ENCODE measurements around the gene LAPTM5. TPM values are rescaled to one million over a fixed set of nuclear protein-coding genes. Genes with fewer than 3 reads are reported as not detected.

Gene LAPTM5
- total and polyA plus RNA-seq, 2 donors (not counting 3 experiments of a cell fraction or from before 2014, with no cell fraction given), result 83.4 to 95.2 TPM

DNA sequence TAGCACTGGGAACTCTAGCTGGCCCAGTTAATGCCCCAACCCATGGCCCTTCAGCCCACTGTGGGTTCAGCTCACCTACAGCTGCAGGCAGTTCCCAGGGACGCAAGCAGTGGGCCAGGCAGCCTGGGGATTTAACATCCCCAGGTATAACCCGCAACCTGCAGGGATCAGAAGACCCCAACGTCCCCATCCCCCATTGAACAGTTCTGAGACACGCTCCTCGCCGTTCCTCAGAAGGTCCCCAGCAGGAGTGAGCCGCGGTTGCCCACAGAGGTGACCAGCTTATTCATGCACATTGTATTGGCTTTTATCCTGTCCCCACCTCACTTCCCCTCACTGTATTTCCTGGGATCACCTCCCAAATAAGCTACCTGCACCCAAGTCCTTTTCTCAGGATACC, 29.2 kb downstream of the LAPTM5 start:
- Histone ChIP-seq H4K20me1 (replicated peaks; ENCODE audit: control insufficient read depth, extremely low read depth, insufficient read depth, low read length) (no peaks in the 10 kb centered on the region), H3K9ac (replicated peaks; ENCODE audit: extremely low read depth, insufficient read depth, low read length) (no peak overlapping the region), H3K4me2 (ENCODE audit: insufficient read depth, low read length) (no peak overlapping the region), H3K4me3 (replicated peaks in 1 of 3; ENCODE audit: insufficient read depth in 1 of 3, low read depth in 1 of 3, low read length in 3 of 3) (no peak overlapping the region), H3K9me1 (replicated peaks; ENCODE audit: control insufficient read depth, extremely low read depth, insufficient read depth, low read length) (no peaks in the 10 kb centered on the region), H2AFZ (ENCODE audit: low read depth, low read length) (no peak overlapping the region), H3K79me2 (ENCODE audit: control insufficient read depth, insufficient read depth, low read length) (no peaks in the 10 kb centered on the region), H3K27me3 (ENCODE audit: control insufficient read depth in 2 of 2, insufficient read depth in 2 of 2, low read length in 2 of 2) (no peaks in the 10 kb centered on the region), H3K4me1 (ENCODE audit: control insufficient read depth, extremely low read depth, insufficient read depth, low read length) (no peaks in the 10 kb centered on the region), H3K27ac (ENCODE audit: insufficient read depth, low read depth, low read length) (no peak overlapping the region), H3K36me3 (ENCODE audit: control insufficient read depth in 2 of 2, extremely low read depth in 1 of 2, insufficient read depth in 2 of 2, low read length in 2 of 2) (no peaks in the 10 kb centered on the region), H3K9me3 (replicated peaks; ENCODE audit: control insufficient read depth, insufficient read depth, low read length) (no peaks in the 10 kb centered on the region)
- intact Hi-C loops (cut with micrococcal nuclease), result no loop called here
- ChIA-PET CTCF (interaction anchor here (1.4 to 6.4 kb wide), 4 partner anchors 9 to 55 kb away, joined by 4 to 100 read pairs (median 12); no protein-coding TSS in a partner anchor), POLR2A (interaction anchor here (1.2 kb wide), 1 partner anchor 55 kb away, joined by 3 read pairs; no protein-coding TSS in a partner anchor)
- TF ChIP-seq POLR2AphosphoS5 (IDR thresholded peaks at IDR 0.05; ENCODE audit: insufficient read depth, low read depth, low read length) (no peak), POLR2A (IDR thresholded peaks at IDR 0.05; ENCODE audit: low read depth, low read length) (no peak), MYC (IDR thresholded peaks at IDR 0.05; ENCODE audit: low read depth, low read length) (no peak), GATA2 (IDR thresholded peaks at IDR 0.05; ENCODE audit: insufficient read depth, insufficient read length, low read depth, low read length) (no peak), EZH2 (IDR thresholded peaks at IDR 0.05; ENCODE audit: borderline replicate concordance, low read depth, low read length, severe bottlenecking) (no peak), FOS (IDR thresholded peaks at IDR 0.05; ENCODE audit: borderline replicate concordance, insufficient read depth, low read length) (no peak), JUN (IDR thresholded peaks at IDR 0.05; ENCODE audit: borderline replicate concordance, insufficient read depth, insufficient read length, low read depth) (no peak), MAX (IDR thresholded peaks at IDR 0.05; ENCODE audit: insufficient read depth, insufficient read length) (no peak)
- TF ChIP-seq, protein P1, sequence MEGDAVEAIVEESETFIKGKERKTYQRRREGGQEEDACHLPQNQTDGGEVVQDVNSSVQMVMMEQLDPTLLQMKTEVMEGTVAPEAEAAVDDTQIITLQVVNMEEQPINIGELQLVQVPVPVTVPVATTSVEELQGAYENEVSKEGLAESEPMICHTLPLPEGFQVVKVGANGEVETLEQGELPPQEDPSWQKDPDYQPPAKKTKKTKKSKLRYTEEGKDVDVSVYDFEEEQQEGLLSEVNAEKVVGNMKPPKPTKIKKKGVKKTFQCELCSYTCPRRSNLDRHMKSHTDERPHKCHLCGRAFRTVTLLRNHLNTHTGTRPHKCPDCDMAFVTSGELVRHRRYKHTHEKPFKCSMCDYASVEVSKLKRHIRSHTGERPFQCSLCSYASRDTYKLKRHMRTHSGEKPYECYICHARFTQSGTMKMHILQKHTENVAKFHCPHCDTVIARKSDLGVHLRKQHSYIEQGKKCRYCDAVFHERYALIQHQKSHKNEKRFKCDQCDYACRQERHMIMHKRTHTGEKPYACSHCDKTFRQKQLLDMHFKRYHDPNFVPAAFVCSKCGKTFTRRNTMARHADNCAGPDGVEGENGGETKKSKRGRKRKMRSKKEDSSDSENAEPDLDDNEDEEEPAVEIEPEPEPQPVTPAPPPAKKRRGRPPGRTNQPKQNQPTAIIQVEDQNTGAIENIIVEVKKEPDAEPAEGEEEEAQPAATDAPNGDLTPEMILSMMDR (IDR thresholded peaks at IDR 0.05; ENCODE audit: extremely low read depth in 1 of 2, insufficient read depth in 1 of 2, low read depth in 1 of 2, low read length in 2 of 2), result no peak
- no TSS peak for BruUV-seq (replicated peaks)
- DNase-seq (ENCODE audit: low read depth, low spot score), result no peak
- FAIRE-seq, result no peak
- dilution Hi-C loops (cut with MboI; ENCODE audit: extremely low pct_ligation_motif_present, low sequenced_read_pairs), result no loop called here
